ENCODE data around the gene HEXIM2.

The HEXIM2 gene

DNA sequence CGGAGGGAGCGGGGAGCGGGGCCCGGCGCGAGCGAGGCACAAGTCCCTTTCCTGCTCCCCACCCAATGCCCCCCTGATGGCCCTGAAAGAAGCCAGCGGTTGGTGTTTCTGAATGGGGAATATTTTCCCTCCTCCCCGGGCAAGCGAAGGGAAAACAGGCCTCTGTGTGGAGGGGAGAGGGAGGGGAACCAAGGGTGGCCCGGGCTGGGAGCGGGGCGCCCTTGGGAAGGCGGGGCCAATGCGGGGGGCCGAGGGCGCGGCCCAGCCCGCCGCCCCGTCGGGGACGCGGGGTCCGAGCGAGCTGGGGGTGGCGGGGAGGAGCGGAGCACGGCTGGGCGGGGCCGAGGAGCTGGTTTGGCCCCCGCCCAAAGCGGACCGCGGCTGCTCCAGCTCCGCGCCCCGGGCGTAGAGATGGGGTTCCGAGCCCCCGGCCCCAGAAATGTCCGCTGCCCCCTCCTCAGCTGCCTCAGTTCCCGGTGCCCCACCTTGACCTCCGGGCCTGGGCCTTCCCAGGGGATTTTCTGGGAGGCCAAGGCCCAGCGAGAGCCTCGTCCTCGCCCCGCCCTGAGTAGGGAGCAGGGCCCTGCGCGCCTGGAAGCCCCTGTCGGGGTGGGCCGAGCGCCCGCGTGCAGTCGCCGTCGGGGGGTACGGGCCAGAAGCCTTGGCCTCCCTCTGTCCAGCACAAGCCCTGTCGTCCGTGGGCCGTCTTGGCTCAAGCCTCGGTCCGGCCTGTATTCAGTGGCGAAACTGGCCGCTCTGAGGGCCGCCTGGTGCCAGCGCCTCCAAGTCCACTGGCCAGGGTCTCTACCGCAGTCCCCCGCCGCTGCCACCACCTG lies 17.3 kb upstream of the HEXIM2 start:
- DNase-seq (ENCODE audit: low spot score): no peak

DNA sequence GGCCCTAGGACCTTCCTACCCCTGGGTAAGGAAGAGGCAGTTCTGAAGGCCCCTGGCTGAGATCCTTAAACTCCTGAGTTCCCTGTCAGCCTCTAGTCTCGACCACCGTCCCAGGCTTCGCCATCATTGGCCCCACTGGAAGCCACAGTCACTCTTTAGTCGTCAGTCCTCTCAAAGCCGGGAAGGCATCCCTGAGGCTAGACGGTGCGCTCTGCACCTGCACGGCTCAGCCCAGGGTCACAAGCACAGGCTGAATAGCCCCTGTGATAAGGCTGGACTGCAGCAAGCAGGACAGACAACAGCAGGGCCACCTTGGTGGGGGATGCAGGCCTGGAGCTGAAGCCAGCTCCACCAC lies 16.7 kb upstream of the HEXIM2 start:
- no peak for DNase-seq (ENCODE audit: low spot score)

DNA sequence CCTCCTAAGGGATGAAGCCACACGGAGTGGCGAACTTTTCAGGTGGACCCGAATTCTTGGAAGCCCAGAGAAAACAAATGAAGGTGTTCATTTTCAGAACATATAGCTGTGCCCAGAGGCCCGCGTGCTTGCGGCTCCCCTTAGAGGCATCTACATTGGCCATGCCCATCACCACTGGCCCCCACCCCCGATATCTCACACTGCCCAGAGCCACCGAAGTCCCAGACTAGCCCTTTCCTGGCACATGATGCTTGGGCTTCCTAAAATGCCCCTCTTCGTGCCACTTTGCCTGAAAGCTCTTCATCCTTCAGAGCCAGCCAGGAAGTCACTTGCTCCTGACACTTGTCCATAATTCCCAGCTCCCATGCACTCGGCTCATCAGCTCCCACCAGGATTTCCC lies 15.5 kb upstream of the HEXIM2 start:
- DNase-seq (ENCODE audit: low spot score): no peak

DNA sequence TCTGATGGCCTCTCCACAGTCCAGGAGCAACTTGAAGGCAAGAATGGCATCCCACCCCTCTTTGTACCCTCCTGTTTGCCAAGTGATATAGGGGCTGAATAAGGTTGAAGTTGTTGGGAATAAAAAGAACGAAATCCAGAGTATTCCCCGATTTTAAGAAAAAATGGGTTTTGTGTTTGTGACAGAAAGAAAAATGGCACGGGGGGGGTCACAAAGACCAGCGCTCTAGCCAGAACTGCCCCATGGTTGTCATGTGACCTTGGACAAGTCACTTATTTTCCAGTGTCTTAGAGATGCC lies 15.1 kb upstream of the HEXIM2 start:
- DNase-seq (ENCODE audit: low spot score): no peak

DNA sequence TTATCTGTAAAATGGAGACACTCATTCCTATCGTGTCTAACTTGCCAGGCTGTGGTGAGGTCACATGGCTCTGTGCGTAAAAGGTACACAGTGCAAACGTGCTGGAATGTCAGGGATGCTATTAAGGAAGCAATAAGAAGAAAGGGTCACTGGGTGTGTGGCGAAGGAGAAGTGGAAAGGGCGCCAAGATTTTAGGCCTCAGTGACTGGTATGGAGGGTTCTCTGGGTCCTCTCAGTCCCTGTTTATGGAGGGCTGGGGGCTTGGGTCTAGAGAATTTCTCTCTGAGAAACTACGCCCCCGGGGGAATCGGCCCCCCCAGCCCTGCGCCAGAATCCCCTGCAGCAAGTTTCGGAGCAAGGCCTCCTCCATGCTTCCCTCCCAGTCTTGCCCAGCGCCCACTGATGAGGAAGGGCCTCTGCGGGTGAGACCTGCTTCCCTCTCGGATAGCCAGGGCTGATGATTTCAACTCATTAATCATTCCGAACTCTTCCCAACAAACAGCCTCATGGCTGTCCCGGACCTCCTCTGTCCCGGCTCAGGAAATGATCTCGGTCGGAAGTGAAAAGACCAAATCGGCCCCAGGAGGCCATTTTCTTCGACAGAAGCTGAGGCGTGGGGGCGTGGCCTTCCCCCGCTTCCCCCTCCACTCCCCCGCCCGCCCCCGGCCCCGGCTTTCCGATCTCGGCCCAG lies 14.6 kb upstream of the HEXIM2 start:
- DNase-seq (ENCODE audit: low spot score): peak; percentile 70

DNA sequence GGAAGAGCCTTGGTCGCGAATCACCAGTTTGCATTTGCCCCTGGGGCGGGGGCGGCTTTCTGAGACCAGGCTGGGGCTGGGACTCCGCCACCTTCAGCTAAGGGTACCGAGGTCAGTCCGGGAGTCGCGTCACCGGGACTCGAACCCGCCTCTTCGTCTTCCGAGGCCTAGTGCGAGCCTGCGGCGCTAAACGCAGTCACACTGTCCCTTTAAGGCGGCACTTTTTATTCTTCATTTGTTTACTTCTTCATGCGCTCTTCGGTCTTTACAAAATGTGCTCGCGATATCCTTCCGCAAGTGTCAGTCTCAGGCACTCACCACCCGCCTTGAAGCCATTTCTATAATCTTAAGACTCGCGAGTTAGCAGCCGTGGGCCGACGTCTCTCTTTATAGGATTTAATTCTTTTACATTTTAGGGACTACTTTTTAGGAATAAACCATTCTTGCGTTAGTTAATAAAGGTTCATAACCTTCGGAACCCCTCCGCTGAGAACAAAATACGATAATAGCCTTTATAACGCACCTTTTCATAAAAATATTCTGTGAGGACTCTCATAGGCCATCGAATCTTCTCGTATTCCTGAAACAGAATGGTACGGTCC lies 14.0 kb upstream of the HEXIM2 start:
- peak; percentile 89 for DNase-seq (ENCODE audit: low spot score)

DNA sequence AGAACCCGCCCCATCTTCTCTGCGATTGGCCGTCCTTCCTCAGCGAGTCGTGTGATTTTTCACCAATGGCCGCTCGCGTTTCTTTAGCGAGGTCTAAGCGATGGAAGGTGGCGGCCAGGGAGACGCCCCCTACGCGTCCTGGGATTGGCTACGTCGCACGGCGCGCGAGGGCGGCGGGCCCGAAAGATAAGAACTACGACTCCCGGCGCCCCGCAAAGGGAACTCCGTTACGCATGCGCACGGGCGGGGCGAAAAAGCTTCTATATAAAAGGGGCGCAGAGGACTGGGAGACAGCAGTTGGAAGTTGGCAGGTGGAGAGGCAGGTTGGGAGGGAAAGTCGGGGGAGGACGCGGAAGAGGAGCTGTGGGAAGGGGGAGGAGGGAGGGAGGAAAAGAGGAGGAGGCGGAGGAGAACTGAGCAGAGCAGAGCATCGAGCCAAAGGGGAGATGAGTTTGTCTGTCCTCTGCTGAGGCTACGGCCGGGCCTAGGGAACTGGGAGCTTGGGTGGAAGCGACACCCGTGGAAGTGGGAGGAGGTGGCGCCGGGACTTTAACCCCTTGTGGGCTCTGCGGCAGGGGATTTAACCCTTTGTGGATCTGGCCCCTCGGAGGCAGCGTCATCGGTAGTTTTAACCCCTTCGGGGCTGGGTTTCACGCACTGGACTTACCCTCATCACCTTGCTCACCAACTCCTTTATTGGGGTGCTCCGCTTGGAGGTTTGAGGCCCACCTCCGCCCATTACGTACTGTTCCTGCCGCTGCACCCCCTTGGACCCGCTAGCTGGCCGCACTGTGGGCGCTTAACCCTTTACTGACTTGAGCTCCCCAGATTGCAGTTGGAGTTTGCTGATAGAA lies 13.3 kb upstream of the HEXIM2 start, which contains the start of gene HEXIM1:
HEXIM1 (plus strand) TSS at position 293 of the 854 bp plus-strand sequence. CDS start 716 bp downstream, outside the sequence.
- DNase-seq (ENCODE audit: low spot score): peak; percentile 97

DNA sequence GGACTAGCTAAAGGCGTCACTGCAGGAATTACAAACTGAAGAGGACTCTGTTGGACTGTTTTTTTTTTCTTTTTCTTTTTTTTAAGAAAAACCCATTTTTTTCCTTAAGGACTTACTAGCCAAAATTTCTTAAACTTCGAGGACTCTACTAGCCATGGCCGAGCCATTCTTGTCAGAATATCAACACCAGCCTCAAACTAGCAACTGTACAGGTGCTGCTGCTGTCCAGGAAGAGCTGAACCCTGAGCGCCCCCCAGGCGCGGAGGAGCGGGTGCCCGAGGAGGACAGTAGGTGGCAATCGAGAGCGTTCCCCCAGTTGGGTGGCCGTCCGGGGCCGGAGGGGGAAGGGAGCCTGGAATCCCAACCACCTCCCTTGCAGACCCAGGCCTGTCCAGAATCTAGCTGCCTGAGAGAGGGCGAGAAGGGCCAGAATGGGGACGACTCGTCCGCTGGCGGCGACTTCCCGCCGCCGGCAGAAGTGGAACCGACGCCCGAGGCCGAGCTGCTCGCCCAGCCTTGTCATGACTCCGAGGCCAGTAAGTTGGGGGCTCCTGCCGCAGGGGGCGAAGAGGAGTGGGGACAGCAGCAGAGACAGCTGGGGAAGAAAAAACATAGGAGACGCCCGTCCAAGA lies 12.5 kb upstream of the HEXIM2 start:
- peak; percentile 72 for DNase-seq (ENCODE audit: low spot score)

DNA sequence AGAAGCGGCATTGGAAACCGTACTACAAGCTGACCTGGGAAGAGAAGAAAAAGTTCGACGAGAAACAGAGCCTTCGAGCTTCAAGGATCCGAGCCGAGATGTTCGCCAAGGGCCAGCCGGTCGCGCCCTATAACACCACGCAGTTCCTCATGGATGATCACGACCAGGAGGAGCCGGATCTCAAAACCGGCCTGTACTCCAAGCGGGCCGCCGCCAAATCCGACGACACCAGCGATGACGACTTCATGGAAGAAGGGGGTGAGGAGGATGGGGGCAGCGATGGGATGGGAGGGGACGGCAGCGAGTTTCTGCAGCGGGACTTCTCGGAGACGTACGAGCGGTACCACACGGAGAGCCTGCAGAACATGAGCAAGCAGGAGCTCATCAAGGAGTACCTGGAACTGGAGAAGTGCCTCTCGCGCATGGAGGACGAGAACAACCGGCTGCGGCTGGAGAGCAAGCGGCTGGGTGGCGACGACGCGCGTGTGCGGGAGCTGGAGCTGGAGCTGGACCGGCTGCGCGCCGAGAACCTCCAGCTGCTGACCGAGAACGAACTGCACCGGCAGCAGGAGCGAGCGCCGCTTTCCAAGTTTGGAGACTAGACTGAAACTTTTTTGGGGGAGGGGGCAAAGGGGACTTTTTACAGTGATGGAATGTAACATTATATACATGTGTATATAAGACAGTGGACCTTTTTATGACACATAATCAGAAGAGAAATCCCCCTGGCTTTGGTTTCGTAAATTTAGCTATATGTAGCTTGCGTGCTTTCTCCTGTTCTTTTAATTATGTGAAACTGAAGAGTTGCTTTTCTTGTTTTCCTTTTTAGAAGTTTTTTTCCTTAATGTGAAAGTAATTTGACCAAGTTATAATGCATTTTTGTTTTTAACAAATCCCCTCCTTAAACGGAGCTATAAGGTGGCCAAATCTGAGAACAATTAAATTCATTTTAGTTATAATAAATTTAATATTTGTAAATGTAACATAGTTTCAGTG lies 11.7 kb upstream of the HEXIM2 start:
- DNase-seq (ENCODE audit: low spot score): peak; percentile 50

DNA sequence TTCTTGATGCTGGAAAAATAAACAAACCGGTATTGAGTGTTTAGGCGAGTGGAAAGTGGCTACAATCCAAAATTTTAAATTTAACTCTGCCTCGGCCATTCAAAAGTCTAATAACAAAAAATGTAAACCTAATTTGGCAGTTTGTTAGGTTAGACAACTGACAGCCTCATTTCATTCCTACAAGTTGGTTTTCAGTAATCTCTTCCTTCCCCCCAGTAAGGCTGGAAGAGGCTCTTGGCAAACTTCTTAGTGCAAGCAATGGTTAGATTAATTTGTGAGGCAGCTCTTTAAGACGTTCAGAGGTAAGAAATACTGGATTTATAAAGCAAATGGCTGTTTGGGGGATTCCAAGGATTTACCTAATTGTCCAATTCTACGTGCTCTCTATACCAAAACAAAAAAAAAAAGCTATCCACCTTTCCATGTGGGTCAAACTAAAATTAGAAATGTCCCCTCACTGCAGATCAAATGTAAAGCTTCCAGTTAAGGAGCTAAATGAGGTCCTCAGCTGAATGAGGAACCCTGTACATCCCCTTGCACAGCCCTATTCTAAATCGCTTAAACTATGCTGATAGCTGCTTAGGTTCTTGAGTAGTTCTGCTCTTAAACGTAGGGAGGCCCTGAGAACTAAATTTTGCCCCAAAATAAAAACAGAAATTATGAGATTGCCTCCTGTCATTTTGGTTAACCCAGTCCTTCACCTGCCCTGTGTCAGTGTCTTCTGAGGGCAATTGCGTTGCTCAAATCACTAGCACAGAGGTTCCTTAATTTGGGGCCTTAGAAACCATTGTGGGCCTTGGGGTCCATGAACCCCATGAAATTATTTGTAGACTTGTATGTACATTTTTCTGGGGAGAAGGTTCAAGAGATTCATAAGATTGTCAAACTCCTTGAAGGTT lies 10.5 kb upstream of the HEXIM2 start:
- no peak for DNase-seq (ENCODE audit: low spot score)

DNA sequence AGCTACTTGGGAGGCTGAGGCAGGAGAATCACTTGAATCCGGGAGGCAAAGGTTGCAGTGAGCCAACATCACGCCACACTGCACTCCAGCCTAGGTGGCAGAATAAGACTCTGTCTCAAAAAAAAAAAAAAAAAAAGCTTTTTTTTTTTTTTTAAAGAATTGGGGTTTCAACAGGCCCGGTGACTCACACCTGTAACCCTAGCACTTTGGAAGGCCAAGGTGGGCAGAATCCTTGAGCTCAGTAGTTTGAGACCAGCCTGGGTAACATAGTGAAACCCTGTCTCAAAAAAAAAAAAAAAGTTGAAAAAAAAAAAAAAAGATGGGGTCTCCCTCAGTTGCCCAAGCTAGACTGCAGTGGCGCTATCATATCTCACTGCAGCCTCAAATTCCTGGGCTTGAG lies 6.6 kb upstream of the HEXIM2 start:
- DNase-seq (ENCODE audit: low spot score): no peak

DNA sequence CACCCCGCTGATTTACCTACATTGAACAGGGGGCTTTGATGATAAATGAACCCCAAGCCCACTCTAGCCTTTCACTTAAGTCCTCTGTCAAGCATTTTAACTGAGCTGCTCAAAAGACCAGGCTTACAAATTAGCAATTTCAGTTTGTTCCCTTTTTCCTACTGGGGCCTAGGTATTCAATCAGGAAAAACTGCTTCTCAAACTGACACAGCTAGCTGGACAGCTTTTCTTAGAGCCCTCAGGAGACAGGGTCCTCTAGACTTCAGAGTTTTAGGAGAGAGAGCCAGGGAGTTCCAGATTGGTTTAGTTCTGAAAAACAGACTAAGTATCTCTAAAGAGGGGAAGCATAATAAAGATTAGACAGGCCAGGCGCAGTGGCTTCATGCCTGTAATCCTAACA lies 6.2 kb upstream of the HEXIM2 start:
- no peak for DNase-seq (ENCODE audit: low spot score)

DNA sequence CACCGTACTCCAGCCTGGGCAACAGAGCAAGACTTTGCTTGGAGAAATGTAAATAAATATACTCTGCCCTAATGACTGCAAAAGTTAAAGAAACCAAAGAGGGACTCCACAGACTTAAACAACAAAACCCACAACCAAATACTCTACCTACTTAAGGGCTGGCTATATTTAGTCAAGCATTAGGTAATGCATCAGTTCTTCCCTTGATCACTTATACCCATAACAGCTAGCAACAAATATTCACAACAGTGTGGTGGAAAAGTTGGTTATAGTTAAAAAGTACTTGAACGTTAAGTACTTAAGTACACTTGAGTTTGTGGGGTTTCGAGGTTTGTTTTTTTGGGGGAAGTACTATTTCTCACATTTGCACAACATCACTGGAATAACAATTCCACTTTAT lies 5.4 kb upstream of the HEXIM2 start:
- DNase-seq (ENCODE audit: low spot score): no peak

DNA sequence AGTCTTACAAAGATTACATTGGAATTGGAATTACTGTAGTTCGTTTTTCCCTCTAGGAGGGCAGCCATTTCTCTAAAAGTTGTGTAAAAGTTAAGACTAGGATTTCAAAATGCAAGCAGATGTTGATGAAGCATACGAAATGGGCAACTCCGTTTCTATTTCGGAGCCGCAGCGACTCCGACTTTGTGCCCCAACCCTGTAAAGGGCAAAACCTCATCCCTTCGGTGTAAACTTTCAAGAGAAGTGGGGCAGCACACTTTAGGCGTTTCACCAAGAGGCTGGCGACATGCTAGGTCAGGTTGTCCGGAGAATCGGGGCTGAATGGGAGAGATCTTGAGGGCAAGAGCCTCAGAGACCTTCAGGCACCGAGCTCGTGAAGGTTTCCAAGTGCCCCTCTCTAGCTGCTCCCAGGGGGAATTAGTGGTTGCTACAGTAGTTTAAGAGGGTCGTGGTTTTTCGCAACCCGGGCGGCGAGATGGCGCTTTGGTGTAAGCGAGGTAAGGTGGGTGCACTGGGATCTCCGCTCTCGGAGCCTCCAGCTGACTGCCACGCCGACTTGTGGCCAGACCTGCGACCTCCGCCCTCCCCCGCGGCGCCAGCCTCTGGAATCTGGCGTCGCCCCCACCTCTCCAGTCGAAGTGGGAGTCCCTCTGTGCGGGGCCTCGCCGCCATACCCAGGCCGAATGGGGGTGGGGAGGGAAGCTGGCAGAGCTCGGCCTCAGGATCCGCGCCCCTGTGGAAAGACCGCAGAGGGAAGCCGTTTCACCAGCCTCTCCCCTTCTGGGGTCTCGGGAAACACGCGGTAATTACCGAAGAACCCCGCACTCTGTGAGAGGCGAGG lies 1.0 kb upstream of the HEXIM2 start:
- DNase-seq (ENCODE audit: low spot score): peak; percentile 45

DNA sequence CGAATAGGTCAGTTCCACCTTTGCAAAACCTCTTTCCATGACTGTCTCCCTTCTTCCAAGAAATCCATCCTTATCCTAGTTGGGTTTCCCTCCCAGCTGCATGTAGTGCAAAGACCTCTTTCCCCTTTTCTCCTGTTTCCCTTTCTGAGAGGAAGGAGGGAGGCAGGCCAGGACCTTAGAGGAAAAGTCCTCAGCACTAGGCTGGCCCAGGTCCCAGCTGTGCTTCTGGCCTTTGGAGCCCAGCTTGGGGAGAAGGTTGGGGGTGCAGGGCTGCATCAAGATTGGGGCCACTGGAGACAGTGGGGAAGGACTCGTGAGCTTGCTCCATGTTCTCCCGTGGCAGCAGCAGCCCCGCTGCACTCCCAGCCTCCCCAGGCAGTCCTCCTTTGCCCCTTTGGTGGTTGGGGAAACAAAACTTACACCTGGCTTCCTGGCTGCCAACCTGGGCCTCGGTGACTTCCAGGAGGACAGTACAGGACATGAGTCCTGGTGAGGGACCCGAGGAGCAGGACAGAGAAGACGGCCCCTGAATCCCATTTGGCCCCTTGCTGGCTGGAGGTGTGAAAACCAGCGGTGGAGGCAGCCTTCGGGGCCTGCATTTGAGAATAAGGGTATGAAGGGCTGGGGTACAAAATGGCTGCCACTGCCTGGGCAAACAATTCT lies 481 bp downstream of the HEXIM2 start:
- DNase-seq (ENCODE audit: low spot score): no peak

DNA sequence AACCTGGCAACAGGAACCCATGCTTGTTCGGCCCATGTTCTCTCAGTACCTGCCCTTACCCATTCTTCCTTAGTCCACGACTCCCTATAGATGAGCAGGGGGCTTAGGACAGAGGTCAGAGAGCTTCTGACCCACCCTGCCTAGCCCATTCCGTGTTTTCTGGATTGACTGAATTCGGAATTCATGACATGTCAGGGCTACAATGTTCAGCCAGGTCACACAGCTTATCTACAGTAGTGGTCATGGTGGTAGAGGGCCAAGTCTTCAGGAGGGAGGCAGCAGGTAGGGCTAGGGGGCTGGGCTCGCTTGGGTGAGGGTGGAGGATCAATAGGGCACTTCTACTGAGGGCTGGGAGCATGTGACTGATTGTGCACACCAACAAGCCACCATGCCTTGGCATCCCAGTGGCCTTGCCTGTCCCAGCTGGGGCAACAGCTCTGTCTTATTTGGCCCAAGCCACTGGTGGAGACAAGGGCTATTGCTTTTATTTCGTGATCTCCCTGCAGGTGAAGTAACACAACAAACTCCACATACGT lies 3.1 kb downstream of the HEXIM2 start:
- DNase-seq (ENCODE audit: low spot score): no peak

DNA sequence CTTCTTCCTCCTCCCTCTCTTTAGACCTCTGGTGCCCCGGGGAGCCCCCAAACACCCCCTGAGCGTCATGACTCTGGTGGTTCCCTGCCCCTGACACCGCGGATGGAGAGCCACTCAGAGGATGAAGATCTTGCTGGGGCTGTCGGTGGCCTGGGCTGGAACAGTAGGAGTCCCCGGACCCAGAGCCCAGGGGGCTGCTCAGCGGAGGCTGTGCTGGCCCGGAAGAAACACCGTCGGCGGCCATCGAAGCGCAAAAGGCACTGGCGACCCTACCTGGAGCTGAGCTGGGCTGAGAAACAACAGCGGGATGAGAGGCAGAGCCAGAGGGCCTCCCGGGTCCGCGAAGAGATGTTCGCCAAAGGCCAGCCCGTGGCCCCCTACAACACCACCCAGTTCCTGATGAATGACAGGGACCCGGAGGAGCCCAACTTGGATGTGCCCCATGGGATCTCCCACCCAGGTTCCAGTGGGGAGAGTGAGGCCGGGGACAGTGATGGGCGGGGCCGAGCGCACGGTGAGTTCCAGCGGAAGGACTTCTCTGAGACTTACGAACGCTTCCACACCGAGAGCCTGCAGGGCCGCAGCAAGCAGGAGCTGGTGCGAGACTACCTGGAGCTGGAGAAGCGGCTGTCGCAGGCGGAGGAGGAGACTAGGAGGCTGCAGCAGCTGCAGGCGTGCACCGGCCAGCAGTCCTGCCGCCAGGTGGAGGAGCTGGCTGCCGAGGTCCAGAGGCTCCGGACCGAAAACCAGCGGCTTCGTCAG lies 7.5 kb downstream of the HEXIM2 start:
- no peak for DNase-seq (ENCODE audit: low spot score)
